MM.1S (cell line): ENCODE data around the gene CCDC187.

Source experiments
- DNase-seq: peaks from one replicate; pipeline ENCODE4 v3.0.0-alpha.2; 2015
- H2AFZ ChIP-seq: fragments of 300-600 bp; sonication (generic); 2 replicates; pipeline ENCODE4 v1.6.0; 2016; ENCODE audit warnings: antibody characterized with exemption, low read length
- H3F3A ChIP-seq: fragments of 300-600 bp; sonication (generic); 2 replicates; pipeline ENCODE4 v1.6.1; 2016; ENCODE audit warnings: mild to moderate bottlenecking, antibody characterized with exemption, low read length, moderate library complexity, mixed read lengths; ENCODE audit not compliant: insufficient read depth
- H3K27ac ChIP-seq: fragments of 300-600 bp; sonication (generic); 2 replicates; pipeline ENCODE4 v1.5.1; 2016; ENCODE audit warnings: mild to moderate bottlenecking, low read length
- H3K27me3 ChIP-seq: fragments of 300-600 bp; sonication (generic); replicated peaks from 2 replicates; pipeline ENCODE4 v1.6.0; 2016; ENCODE audit warnings: low read length; ENCODE audit not compliant: insufficient read depth
- H3K36me3 ChIP-seq: fragments of 300-600 bp; sonication (generic); replicated peaks from 2 replicates; pipeline ENCODE4 v1.6.1; 2016; ENCODE audit warnings: mild to moderate bottlenecking, low read length, mixed read lengths; ENCODE audit not compliant: insufficient read depth
- H3K4me1 ChIP-seq: fragments of 300-600 bp; sonication (generic); 2 replicates; pipeline ENCODE4 v1.6.1; 2016; ENCODE audit warnings: low read length, mixed read lengths
- H3K4me2 ChIP-seq: fragments of 300-600 bp; sonication (generic); 2 replicates; pipeline ENCODE4 v1.6.0; 2016; ENCODE audit warnings: low read depth, low read length
- H3K4me3 ChIP-seq: fragments of 300-600 bp; sonication (generic); 2 replicates; pipeline ENCODE4 v1.5.1; 2016; ENCODE audit warnings: low read length, mixed read lengths
- H3K79me2 ChIP-seq: fragments of 300-600 bp; sonication (generic); 2 replicates; pipeline ENCODE4 v1.6.1; 2016; ENCODE audit warnings: mixed run types, low read length, mixed read lengths
- H3K9ac ChIP-seq: fragments of 300-600 bp; sonication (generic); 2 replicates; pipeline ENCODE4 v1.6.1; 2016; ENCODE audit warnings: low read length, mixed read lengths
- H3K9me2 ChIP-seq: fragments of 300-600 bp; sonication (generic); replicated peaks from 2 replicates; pipeline ENCODE4 v1.6.1; 2016; ENCODE audit warnings: mild to moderate bottlenecking, low read length, mixed read lengths; ENCODE audit not compliant: insufficient read depth
- H3K9me3 ChIP-seq: fragments of 300-600 bp; sonication (generic); replicated peaks from 2 replicates; pipeline ENCODE4 v1.6.1; 2016; ENCODE audit warnings: mild to moderate bottlenecking, low read length, mixed read lengths; ENCODE audit not compliant: insufficient read depth
- H4K20me1 ChIP-seq: fragments of 300-600 bp; sonication (generic); 2 replicates; pipeline ENCODE4 v1.6.1; 2016; ENCODE audit warnings: mild to moderate bottlenecking, low read length, moderate library complexity, mixed read lengths; ENCODE audit not compliant: insufficient read depth
- CTCF ChIP-seq: fragments of 300-600 bp; sonication (generic); IDR thresholded peaks from 2 replicates; pipeline ENCODE4 v1.5.1; 2016; ENCODE audit warnings: antibody characterized with exemption, low read length, mixed read lengths
- EZH2 ChIP-seq: fragments of 300-600 bp; sonication (generic); optimal IDR thresholded peaks from 2 replicates; pipeline ENCODE3; 2017; ENCODE audit warnings: low read depth, mild to moderate bottlenecking, antibody characterized with exemption, low read length, mixed read lengths
- EZH2phosphoT487 ChIP-seq: fragments of 300-600 bp; sonication (generic); IDR thresholded peaks from 2 replicates; pipeline ENCODE4 v1.6.1; 2018; ENCODE audit warnings: antibody characterized with exemption, low read length

Gene CCDC187

GRCh38 chr9:136200424-136200823 is 103.5 kb downstream of the CCDC187 start:
- no peaks in the 10 kb centered on the region for H3K9me3 ChIP-seq
- H3F3A ChIP-seq: no peaks in the 10 kb centered on the region
- no peak overlapping the region for H3K4me2 ChIP-seq
- no peaks in the 10 kb centered on the region for H3K9me2 ChIP-seq
- no peak overlapping the region for H3K9ac ChIP-seq
- no peak overlapping the region for H3K4me3 ChIP-seq
- TF ChIP-seq EZH2 (no peak), CTCF (no peak), EZH2phosphoT487 (no peak)
- H3K27me3 ChIP-seq: peaks cover 80% of the 10 kb centered on the region
- no peak overlapping the region for H3K27ac ChIP-seq
- no peaks in the 10 kb centered on the region; the same call in 1 of the 2 replicates for H4K20me1 ChIP-seq
- DNase-seq: no peak
- H3K4me1 ChIP-seq: no peaks in the 10 kb centered on the region
- no peaks in the 10 kb centered on the region for H3K79me2 ChIP-seq
- H2AFZ ChIP-seq: no peak overlapping the region
- H3K36me3 ChIP-seq: no peaks in the 10 kb centered on the region
